AG04449 (cell line): ENCODE results near the gene TLL2.

Experiments
- CTCF ChIA-PET: fragments of 350-600 bp; formaldehyde crosslinking; extraction: SDS; loops from one replicate; lab custom pipeline; 2021; ENCODE audit warnings: antibody characterized with exemption; lab: Yijun Ruan, JAX
- POLR2A ChIA-PET: fragments of 400-600, 350-600 bp; formaldehyde crosslinking; extraction: SDS; loops from one replicate; lab custom pipeline; 2020; ENCODE audit warnings: antibody characterized with exemption, inconsistent platforms; lab: Yijun Ruan, JAX
- DNase-seq: peaks from one replicate; pipeline ENCODE4 v3.0.0-alpha.2; 2010; ENCODE audit warnings: low read depth, low spot score
- H3K4me3 ChIP-seq: 2 replicates; pipeline ENCODE4 v1.5.1; 2011; ENCODE audit warnings: low read depth, mild to moderate bottlenecking, control low read depth, low read length
- CTCF ChIP-seq: IDR thresholded peaks from one replicate; pipeline ENCODE4 v1.5.1; 2011; ENCODE audit warnings: mild to moderate bottlenecking, moderate library complexity, low read length, control low read depth, inconsistent platforms; ENCODE audit not compliant: insufficient read depth; ENCODE audit errors: missing control alignments

The TLL2 gene

GRCh38 chr10:96448021-96448457, 65.7 kb downstream of the TLL2 start:
- CTCF ChIA-PET = no interaction called here
- no peak for TF ChIP-seq CTCF
- DNase-seq = no peak
- no peak overlapping the region for H3K4me3 ChIP-seq
- POLR2A ChIA-PET = no interaction called here

GRCh38 chr10:96446966-96447596, 66.6 kb downstream of the TLL2 start:
- POLR2A ChIA-PET = no interaction called here
- no peak for TF ChIP-seq CTCF
- DNase-seq = no peak
- no peak overlapping the region for H3K4me3 ChIP-seq
- CTCF ChIA-PET = no interaction called here

GRCh38 chr10:96441987-96442643, 71.6 kb downstream of the TLL2 start:
- DNase-seq = no peak
- H3K4me3 ChIP-seq = no peak overlapping the region
- CTCF ChIA-PET = no interaction called here
- TF ChIP-seq CTCF = no peak
- POLR2A ChIA-PET = no interaction called here

GRCh38 chr10:96441322-96441885, 72.3 kb downstream of the TLL2 start:
- CTCF ChIA-PET = no interaction called here
- no peak for TF ChIP-seq CTCF
- no peak for DNase-seq
- POLR2A ChIA-PET = no interaction called here
- no peak overlapping the region for H3K4me3 ChIP-seq

- no peak for DNase-seq
- no peak overlapping the region for H3K4me3 ChIP-seq
- CTCF ChIA-PET = interaction anchor here (1.0 to 1.3 kb wide), 2 partner anchors 73 to 770 kb away, joined by 3 to 5 read pairs; partner anchors contain the start of gene TLL2
- no peak for TF ChIP-seq CTCF
- POLR2A ChIA-PET = no interaction called here
Observed at GRCh38 chr10:96440361-96441292, 73.1 kb downstream of the TLL2 start.
